GM12873 (cell line): ENCODE results near the gene DUSP6.

Source experiments
- TF ChIP-seq, protein P1 (sequence below): IDR thresholded peaks from 2 replicates; pipeline ENCODE4 v1.5.1; 2012; ENCODE audit warnings: low read depth, mild to moderate bottlenecking, moderate library complexity, low read length, control low read depth; ENCODE audit not compliant: insufficient read depth; ENCODE audit errors: missing control alignments

DUSP6 gene

DNA sequence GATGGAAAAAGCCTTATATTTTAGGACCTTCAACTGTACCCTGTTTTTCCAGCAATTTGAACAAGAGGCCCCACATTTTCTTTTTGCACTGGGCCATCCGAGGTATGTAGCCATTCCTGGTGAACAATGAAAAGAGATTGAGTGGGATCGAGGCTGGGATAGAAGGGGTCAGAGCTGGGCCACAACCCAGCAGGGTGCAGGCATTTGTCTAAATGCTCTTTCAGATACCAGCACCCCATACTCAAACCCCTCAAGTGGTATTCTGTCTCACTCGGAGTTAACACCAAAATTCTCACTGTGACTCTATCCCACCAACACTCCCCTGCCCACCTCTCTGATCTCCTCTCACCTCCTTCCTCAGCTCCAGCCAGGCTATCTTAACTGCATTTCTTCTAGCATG, 26.8 kb downstream of the DUSP6 start:
- TF ChIP-seq, protein P1, sequence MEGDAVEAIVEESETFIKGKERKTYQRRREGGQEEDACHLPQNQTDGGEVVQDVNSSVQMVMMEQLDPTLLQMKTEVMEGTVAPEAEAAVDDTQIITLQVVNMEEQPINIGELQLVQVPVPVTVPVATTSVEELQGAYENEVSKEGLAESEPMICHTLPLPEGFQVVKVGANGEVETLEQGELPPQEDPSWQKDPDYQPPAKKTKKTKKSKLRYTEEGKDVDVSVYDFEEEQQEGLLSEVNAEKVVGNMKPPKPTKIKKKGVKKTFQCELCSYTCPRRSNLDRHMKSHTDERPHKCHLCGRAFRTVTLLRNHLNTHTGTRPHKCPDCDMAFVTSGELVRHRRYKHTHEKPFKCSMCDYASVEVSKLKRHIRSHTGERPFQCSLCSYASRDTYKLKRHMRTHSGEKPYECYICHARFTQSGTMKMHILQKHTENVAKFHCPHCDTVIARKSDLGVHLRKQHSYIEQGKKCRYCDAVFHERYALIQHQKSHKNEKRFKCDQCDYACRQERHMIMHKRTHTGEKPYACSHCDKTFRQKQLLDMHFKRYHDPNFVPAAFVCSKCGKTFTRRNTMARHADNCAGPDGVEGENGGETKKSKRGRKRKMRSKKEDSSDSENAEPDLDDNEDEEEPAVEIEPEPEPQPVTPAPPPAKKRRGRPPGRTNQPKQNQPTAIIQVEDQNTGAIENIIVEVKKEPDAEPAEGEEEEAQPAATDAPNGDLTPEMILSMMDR, result no peak

GRCh38 chr12:89324437-89324836, 27.9 kb downstream of the DUSP6 start:
- TF ChIP-seq, protein P1, result no peak

DNA sequence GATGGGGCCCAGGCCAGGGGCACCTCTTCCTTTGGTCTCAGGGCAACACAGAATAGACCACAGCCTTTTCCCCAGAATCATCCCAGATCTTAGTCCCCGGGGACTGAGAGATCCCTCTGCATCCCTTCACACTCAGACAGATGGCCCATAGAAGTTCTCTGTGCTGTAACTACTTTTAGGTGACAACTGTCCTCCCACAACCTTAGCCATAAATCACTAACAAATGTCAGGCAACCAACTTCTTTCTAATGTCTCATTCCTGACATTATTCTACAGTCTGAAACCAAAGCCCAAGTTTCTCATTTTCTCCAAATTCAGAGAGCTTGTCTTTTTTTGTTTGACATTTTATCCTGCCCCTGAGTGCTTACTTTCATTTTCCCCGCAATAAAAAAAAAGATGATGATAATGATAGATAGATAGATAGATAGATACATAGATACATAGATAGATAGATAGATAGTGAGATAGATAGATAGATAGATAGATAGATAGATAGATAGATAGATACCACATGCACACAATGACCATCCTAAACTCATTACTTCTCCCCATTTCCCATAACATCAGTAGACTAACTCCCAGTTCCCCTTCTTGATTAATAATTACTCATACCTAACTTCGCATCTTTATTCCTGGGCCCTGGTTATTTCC, 28.6 kb downstream of the DUSP6 start:
- TF ChIP-seq, protein P1, result no peak

GRCh38 chr12:89320735-89321134, 31.6 kb downstream of the DUSP6 start:
- TF ChIP-seq, protein P1, result no peak

DNA sequence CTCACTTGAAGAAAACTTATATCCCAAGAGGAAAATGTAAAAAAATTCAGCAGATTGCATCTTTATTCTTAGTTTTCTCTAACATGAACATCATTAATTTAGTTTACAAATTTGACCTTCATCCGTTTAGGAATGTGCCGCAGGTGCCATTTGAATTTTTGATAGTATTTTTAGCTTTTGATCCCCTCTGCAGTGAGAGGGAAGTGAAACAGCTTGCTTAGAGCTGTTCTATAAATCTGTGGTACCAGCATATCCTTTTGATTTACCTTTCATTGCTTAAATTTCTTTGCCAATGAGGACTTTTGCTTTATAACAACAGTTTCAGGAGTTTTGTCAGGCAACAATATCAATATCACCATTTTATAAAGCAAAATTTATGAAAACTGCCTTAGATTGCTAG, 32.7 kb downstream of the DUSP6 start:
- TF ChIP-seq, protein P1, result no peak

- TF ChIP-seq, protein P1, result no peak
These were observed 33.2 kb downstream of the DUSP6 start for GRCh38 chr12:89319122-89319521.

GRCh38 chr12:89316705-89317139, 35.6 kb downstream of the DUSP6 start:
- TF ChIP-seq, protein P1, result no peak
